GM21737 (cell line): ENCODE data around the gene KAZN.

ENCODE experiments used
- ATAC-seq: cut with Tn5 transposase; IDR thresholded peaks from one replicate; pipeline ENCODE4 v1.9.1; 2021; ENCODE audit warnings: mild to moderate bottlenecking, moderate library complexity; ENCODE audit not compliant: unreplicated experiment

KAZN gene

GRCh38 chr1:14989931-14990728 is 391.6 kb downstream of the KAZN start:
- no peak for ATAC-seq

DNA sequence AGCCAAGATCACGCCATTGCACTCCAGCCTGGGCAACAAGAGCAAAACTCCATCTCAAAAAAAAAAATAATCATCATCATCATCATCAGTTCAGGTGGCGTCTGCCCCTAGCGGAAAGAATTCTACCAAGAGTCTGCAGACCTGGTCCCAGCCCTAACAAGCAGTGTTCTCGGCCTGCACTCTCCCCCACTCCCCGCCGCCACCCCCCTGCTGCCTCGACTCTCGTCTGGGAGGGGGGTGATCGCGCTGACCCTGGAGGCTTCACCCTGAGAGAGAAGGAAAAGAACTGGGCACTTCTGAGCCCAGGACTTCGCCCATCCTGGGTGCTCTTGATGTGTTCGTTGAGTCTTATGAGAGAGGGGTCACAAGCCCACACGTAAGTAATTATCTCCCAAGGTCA is 394.9 kb downstream of the KAZN start:
- ATAC-seq: no peak

DNA sequence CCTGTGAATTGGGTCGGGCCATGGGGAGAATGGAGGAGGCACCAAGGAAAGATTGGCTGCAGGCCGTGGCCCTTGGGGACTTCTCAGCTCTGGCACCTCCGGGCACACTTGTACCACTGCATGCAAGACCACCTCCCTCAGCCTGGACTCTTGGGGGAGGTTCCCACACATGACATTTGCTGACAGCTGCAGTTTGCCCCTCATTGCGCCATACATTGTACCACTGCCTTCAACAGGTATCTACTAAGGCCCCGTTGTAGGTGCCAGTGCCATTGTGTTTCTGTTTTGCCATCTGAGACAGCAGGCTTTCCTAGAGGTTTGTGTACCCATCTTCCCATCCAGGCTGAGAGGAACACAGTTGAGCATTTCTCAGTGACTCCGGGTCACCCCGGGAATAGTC is 395.7 kb downstream of the KAZN start:
- ATAC-seq: no peak

DNA sequence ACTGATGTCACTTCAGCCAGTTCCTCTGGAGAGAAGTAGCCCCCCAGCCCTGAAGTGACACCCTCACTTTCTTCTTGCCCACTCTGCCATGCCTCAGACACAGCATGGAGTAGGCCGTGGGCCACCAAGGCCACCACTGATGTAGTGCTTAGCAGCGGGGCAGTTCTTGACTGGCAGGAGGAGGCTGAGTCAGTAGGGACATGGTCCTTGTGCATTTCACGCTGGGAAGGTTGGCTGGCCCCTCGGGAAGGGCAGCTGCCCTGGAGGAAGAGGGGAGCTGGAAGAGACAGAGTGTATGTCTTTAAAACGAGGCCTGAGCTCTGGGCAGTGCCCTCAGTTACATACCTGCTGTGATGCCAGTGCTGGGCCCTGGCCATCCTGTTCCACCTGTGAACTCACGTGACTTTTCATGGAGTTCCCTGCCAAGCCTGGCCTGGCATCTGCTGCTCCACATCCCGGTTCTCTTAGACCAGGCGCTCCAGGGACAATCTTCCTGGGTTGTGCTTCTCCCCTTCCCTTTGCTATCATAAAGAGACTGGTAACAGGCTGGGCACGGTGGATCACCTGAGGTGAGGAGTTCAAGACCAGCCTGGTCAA is 396.5 kb downstream of the KAZN start:
- ATAC-seq: no peak

DNA sequence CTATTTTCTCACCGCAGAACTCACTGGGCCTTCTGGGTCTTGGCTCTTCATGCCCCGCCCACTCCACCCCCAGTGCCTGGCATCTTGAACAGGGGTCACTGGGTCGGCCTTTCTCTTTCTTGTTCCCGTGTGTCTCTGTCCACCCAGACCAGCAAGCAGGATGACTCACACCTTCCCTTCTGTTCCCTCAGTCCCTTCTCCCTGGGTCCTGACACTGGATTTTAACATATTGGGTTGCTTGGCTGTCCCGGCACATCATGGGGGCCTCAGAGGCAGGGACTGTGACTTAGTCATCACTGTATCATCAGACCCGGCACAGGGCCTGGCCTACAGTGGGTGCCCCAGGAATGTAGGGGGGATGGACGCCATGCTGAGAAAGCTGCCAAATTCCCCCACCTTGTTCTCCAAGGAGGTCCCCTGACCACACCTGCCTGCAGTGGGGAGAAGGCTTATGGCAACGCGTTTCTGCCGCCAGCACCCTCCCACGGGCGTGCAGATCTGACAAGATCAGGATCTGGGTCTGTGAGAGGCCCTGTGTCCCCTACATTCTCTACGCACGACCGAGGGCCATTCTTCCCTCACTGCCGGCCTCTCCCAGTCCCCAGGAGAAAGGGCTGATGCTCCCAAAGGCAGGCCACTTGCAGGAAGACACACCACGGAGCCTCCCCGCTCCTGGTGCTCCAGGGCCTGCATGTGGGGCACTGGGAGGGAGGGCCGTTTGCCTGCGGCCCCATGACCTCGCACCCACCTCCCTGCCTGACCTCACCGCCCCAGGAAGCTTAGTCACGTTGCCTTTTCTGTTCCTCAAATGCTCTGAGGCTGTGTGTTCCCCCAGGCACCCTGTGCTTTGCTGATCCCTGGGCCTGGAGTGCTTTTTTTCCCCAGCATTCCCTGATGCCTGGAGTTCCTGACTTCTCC is 397.9 kb downstream of the KAZN start:
- ATAC-seq: no peak

DNA sequence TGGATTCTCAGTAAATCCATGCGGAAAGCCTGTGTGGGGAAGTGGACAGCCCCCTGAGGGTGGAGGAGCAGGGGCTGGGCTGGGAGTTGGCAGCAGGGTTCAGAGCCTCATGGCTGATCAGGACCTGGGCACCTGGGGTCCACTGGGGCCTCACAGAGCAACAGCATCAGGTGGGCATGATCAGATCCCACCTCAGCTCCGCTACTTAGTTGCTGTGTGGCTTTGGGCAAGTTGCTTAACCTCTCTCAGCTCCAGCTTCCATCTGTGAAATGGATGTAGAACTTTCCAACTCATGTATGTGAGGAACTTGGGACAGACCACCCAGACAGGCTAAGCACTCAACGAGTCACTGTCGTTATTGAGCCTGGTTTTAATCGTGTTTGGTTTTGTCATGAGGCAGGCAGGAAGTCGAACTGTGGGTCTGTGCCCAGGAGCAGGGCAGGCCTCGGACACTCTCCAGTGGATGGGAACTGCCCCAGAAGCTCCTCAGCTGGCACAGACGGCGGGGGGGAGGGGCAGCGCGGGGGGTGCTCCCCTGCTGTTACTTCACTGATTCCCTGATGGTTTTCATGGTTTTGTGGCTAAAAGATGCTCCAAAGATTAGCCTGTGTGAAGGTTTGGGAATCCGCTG is 399.3 kb downstream of the KAZN start:
- no peak for ATAC-seq

GRCh38 chr1:14999441-14999840 is 401.0 kb downstream of the KAZN start:
- no peak for ATAC-seq

DNA sequence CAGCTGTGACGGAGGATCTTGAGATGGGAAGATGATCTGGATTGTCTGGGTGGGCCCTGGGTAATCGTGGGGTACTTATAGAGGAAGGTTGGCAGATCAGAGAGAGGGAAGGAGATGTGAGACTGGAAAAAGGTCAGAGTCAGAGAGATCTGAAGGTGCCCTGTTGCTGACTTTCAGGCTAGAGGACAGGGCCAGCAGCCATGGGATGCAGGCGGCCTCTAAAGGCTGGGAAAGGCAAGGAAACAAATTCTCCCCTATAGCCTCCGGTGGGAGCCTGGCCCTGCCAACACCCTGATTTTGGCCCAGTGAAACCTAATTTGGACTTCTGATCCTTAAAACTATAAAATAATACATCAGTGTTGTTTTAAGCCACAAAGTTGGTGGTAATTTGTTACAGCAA is 401.5 kb downstream of the KAZN start:
- ATAC-seq: no peak

DNA sequence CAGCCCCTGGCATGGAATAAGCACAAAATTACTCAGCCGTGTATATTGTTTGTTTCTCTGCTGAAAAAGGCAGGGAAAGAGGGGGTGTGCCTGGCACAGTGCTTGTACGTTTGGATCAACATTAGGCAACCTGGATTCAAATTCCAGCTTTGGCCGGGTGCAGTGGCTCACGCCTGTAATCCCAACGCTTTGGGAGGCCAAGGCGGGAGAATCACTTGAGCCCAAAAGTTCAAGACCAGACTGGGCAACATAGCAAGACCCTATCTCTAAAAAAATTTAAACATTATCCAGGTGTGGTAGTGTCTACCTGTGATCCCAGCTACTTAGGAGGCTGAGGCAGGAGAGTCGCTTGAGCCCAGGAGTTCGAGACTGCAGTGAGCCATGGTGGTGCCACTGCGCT is 402.2 kb downstream of the KAZN start:
- ATAC-seq: no peak

DNA sequence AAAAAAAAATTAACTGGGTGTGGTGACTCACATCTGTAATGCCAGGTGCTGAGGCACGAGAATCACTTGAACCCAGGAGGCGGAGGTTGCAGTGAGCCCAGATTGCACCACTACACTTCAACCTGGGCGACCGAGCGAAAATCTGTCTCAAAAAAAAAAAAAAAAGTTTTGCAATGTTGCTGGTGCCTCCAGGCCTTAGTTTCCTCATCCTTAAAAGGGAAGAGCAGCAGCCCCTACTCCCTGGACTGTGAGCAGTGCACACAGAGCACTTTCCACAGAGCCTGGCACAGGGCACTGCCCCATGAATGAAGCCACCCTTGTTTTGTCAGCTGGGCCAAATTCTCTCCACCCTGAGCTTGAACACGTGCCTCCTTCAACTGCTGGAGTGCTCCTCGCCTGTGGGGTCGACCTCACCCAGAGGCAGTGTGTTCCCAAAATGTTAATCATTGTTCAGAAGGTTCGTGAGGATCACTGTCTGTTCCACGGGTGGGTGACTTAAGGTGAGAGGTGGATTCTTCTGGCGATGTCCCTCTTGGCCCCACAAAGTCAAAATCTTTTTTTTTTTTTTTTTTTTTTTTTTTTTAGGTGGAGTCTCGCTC is 402.9 kb downstream of the KAZN start:
- ATAC-seq: no peak

GRCh38 chr1:15002325-15002724 is 403.8 kb downstream of the KAZN start:
- no peak for ATAC-seq

DNA sequence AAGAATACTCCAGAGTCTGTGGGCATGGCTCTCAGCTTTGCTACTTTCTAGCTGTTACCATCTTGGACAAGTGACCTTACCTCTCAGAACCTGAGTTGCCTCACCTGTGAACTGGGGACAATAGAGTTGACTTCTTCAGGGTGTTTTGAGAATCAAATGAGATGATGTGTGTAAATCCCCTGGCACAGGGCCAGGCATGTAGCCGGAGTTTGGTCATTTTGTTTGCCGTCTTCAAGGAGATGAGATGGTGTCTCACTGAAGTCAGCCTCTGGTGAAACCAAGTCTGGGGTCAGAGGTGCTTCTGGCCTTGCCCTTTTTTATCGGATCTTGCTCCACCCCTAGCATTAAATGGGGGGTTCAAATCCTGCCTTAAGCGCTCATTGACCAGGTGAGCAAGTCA is 405.9 kb downstream of the KAZN start:
- ATAC-seq: no peak

- ATAC-seq: no peak
These were observed 406.6 kb downstream of the KAZN start for GRCh38 chr1:15005116-15005515.

DNA sequence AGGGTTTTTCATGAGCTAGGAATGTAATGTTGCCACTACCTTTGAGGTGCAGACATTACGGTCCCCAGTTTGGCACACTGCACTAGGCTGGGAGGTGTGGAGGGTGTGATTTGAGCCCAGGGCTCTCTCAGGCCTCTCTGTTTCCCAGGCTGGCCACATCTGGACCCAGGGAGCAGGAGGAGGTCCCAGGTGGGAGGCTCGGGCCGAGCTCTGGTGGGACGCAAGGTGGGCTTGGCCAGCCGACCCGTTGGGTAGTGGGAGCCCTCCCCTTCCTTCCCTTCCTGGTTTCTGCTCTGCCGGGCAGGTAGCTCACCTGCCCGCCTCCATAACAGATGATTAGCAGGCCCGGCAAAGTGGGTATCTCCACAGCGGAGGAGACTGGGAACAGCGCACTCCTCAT is 408.9 kb downstream of the KAZN start:
- no peak for ATAC-seq

GRCh38 chr1:15007842-15008241 is 409.4 kb downstream of the KAZN start:
- no peak for ATAC-seq

GRCh38 chr1:15008783-15009729 is 410.6 kb downstream of the KAZN start:
- no peak for ATAC-seq

DNA sequence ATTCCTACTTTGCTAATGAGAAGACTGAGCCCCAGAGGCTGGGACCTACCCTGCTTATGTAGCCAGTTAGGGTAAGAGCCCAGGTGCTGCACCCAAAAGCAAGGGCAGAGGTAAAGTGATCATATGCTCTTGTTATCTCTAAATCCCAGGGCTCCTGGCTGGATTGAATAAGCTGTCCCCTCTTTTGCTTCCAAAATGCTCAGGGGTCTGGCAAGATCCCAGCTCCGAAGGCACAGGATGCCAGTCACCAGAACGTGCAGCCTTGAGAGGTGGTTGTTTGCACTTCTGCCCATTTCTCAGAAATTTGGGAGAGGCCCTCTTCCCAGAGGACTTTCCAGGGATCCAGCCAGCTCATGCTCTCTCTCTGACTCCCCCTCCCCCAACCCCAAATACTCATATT is 412.7 kb downstream of the KAZN start:
- ATAC-seq: no peak

DNA sequence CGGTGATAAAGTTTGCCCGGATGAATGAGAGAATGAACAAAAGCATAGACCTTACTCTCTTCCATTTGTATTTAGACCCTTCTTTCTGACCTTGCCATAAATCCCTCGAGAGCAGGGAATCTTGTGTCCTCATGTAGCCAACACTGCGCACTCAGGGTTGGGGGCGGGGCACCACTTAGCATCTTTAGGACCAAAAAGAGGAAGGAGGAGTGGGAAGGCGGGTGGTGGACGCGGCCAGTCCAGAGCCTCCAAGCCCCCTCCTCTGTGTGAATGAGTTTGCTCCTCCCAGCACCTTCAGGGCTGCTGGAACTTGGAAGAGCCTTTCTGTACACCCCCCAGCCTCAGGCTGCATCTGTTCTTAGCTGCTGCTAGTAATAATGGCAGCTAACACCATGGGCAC is 413.2 kb downstream of the KAZN start:
- ATAC-seq: no peak

DNA sequence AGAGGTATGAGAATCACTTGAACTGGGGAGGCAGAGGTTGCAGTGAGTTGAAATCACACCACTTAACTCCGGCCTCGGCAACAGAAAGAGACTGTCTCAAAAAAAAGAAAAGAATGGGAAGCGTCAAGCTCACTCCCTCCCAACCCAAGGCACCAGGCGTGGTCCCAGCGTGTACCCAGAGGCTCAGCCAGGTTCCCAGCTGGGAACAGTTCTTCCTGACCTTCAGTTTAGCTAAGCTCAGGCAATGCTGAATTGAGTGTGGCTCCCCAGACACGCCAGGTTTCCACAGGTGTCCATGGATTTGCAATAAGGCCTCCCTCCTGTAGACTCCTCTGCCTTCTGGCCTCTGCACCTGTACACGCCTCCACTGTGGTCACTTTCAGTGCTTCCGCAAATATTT is 414.3 kb downstream of the KAZN start:
- no peak for ATAC-seq

DNA sequence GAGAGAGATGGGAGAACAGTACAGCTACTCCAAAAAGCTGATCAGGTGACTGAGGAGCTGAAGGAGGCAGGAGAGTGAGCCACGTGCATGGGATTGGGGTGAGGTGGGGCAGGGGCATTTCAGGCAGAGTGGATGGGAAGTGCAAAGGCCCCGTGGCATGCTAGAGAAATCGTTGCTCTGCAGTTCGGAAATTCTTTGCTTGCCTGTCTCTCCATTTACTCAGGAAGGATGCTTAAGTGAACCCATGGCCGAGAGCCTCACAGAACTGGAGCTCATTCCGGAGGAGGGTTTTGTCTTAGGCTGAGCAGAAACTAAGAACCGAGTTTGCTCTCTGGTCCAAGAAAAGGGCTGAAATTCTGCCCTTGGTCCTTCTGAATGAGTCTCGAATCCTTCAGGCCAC is 415.3 kb downstream of the KAZN start:
- ATAC-seq: no peak
